Heart left ventricle (tissue), 13 donors: Measurements from ENCODE around the gene C4BPA.

ENCODE experiments used
- POLR2A ChIP-seq, 2 donors: fragments of 450-650 bp; IDR thresholded peaks; one replicate each; pipeline ENCODE4 v1.6.1; 2017; ENCODE audit warnings: antibody characterized with exemption in 2 of 2, mild to moderate bottlenecking in 2 of 2, moderate library complexity in 2 of 2
- TF ChIP-seq, protein P1 (sequence below), 12 donors: fragments of 200-600 bp; sonication (generic) in 4 of 12; IDR thresholded peaks; one replicate each; pipeline versions ENCODE4 v1.5.0 to v1.8.0; 2018 to 2022; ENCODE audit warnings: antibody characterized with exemption in 12 of 12, mild to moderate bottlenecking in 5 of 12
- donor health status: ischemic (EF 13 %, LVEDD 7.1; RV severe dilation, severe dysfunction).
- donor health status: DM: no; HTN: yes; CAD: no.
- donor health status: DM: no; HTN: no; CAD: no.
- donor health status: ischemic (EF 25% LVEDD 6.9; RV normal size, moderate dysfunction).
- donor health status: ischemic (EF 25% LVEDD 5.7; RV mildly dilated, moderate dysfunction).
- donor health status: ischemic (EF 35%, LVEDD 5.7; RV mildly dilated, moderate dysfunction).
- donor health status: nonischemic (EF 11% LVEDD 7.7; RV severe dilation, severe dysfunction).
- donor health status: DM: yes; HTN: yes; CAD: no.
- donor health status: PGD.
- donor health status: ischemic (EF 29% LVEDD 5.4; RV normal size, mild dysfunction).
- donor health status: nonischemic (EF 23%, LVEDD 6.1; RV moderate dilation, normal function).

DNA sequence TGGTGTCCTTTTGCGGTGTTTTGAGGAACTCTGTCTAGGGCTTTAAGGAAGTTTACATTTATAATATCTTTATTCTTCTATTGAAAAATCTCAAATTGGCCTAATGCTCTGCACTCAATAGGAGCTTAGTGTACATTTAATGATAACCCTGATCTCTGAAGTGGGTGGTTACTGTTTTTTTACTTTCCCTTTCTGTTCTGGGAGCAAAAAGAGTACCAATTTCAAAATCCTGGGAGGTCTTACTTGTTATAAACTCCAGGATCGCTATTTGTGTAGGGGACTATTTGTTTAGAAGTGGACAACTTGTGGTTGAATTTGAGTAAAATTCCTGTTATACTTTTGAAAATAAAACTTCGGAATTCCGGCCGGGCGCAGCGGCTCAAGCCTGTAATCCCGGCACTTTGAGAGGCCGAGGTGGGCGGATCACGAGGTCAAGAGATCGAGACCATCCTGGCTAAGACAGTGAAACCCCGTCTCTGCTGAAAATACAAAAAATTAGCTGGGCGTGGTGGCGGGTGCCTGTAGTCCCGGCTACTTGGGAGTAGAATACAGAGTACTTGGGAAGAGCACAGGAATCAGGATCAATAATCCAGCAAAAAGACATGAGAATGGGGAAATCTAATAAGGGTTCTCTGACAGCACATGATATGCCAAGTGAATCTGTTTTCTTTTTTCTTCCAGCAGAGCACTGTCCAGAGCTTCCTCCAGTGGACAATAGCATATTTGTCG is 14.2 kb upstream of the C4BPA start:
- no peak for TF ChIP-seq POLR2A (IDR thresholded peaks at IDR 0.05)
- TF ChIP-seq, protein P1, sequence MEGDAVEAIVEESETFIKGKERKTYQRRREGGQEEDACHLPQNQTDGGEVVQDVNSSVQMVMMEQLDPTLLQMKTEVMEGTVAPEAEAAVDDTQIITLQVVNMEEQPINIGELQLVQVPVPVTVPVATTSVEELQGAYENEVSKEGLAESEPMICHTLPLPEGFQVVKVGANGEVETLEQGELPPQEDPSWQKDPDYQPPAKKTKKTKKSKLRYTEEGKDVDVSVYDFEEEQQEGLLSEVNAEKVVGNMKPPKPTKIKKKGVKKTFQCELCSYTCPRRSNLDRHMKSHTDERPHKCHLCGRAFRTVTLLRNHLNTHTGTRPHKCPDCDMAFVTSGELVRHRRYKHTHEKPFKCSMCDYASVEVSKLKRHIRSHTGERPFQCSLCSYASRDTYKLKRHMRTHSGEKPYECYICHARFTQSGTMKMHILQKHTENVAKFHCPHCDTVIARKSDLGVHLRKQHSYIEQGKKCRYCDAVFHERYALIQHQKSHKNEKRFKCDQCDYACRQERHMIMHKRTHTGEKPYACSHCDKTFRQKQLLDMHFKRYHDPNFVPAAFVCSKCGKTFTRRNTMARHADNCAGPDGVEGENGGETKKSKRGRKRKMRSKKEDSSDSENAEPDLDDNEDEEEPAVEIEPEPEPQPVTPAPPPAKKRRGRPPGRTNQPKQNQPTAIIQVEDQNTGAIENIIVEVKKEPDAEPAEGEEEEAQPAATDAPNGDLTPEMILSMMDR (IDR thresholded peaks at IDR 0.05): no peak
